Esophagus squamous epithelium (tissue), 4 donors: ENCODE measurements around the gene TNS1.

Source experiments
- POLR2A ChIP-seq, 4 donors: fragments of 450-650 bp; IDR thresholded peaks; one replicate each; pipeline ENCODE4 v1.6.1; 2017; ENCODE audit warnings: antibody characterized with exemption in 4 of 4, mild to moderate bottlenecking in 4 of 4, moderate library complexity in 3 of 4
- TF ChIP-seq, protein P1 (sequence below), 6 experiments: fragments of 450-650 bp in 4 of 6; fragments of 200-600 bp in 2 of 6; sonication (generic) in 2 of 6; IDR thresholded peaks; one replicate each; pipeline ENCODE4 v1.5.1; 2016 to 2019; ENCODE audit warnings: antibody characterized with exemption in 6 of 6, mild to moderate bottlenecking in 4 of 6, moderate library complexity in 4 of 6

DNA sequence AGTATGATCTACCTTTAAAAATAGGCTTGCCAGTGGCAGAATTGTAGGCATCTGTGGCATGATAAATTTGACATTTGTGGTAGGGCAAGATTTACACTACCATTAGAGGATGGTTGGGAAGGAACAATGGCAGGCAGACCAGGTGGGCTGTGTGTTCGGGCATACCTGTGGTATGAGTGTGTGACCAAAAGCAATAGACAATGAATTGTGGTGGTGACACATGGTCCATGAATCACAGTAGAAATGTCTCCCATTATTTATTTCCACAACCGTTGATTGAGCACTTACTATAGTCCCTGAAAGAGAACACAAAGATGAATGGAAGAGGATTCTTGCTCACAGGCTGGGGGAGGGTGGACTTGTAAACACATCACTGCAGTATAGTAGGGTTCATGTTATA is 36.4 kb upstream of the TNS1 start:
- TF ChIP-seq, protein P1, sequence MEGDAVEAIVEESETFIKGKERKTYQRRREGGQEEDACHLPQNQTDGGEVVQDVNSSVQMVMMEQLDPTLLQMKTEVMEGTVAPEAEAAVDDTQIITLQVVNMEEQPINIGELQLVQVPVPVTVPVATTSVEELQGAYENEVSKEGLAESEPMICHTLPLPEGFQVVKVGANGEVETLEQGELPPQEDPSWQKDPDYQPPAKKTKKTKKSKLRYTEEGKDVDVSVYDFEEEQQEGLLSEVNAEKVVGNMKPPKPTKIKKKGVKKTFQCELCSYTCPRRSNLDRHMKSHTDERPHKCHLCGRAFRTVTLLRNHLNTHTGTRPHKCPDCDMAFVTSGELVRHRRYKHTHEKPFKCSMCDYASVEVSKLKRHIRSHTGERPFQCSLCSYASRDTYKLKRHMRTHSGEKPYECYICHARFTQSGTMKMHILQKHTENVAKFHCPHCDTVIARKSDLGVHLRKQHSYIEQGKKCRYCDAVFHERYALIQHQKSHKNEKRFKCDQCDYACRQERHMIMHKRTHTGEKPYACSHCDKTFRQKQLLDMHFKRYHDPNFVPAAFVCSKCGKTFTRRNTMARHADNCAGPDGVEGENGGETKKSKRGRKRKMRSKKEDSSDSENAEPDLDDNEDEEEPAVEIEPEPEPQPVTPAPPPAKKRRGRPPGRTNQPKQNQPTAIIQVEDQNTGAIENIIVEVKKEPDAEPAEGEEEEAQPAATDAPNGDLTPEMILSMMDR (IDR thresholded peaks at IDR 0.05) = no peak
- no peak for TF ChIP-seq POLR2A (IDR thresholded peaks at IDR 0.05)
